IMR-90 (cell line): ENCODE data around the gene ARHGAP8. TPM values are rescaled to one million over a fixed set of nuclear protein-coding genes. Genes with fewer than 3 reads are reported as not detected.

Experiments
- ATAC-seq: fragments of 200-7000 bp; cut with Tn5 transposase; 2 replicates; pipeline ENCODE4 v1.9.1; 2020; ENCODE audit warnings: low read depth, mild to moderate bottlenecking, moderate library complexity
- BruUV-seq: library from RNA; stranded (reverse); fragments of 400-500 nt; replicated peaks from 2 replicates; lab custom pipeline; 2021; lab: Mats Ljungman, UMichigan
- CTCF ChIA-PET: fragments of 300-600 bp; formaldehyde crosslinking; extraction: SDS; loops from one replicate; lab custom pipeline; 2021; ENCODE audit warnings: antibody characterized with exemption; lab: Yijun Ruan, JAX
- POLR2A ChIA-PET: fragments of 300-600 bp; sonication (Branson Sonifier 250); formaldehyde crosslinking; loops from one replicate; lab custom pipeline; 2022; ENCODE audit warnings: antibody characterized with exemption; ENCODE audit not compliant: unreplicated experiment; lab: Charles Lee
- DNase-seq: peaks from one replicate; pipeline ENCODE4 v3.0.0; 2013
- H2AFZ ChIP-seq: replicated peaks from 2 replicates; pipeline ENCODE3; 2013; ENCODE audit warnings: low read length, mild to moderate bottlenecking; ENCODE audit not compliant: poor library complexity
- H2AK5ac ChIP-seq: 2 replicates; pipeline ENCODE4 v1.6.1; 2013; ENCODE audit warnings: low read depth, low read length, inconsistent platforms
- H2AK9ac ChIP-seq: replicated peaks from 2 replicates; pipeline ENCODE3; 2013; ENCODE audit warnings: mild to moderate bottlenecking, low read depth, low read length, moderate library complexity; ENCODE audit not compliant: poor library complexity
- H2BK120ac ChIP-seq: 2 replicates; pipeline ENCODE4 v1.6.1; 2013; ENCODE audit warnings: low read depth, low read length, inconsistent platforms
- H2BK15ac ChIP-seq: 3 replicates; pipeline ENCODE4 v1.6.1; 2013; ENCODE audit warnings: low read depth, low read length, inconsistent platforms
- H2BK20ac ChIP-seq: 2 replicates; pipeline ENCODE4 v1.6.1; 2013; ENCODE audit warnings: low read depth, mild to moderate bottlenecking, inconsistent platforms, low read length, moderate library complexity
- H2BK5ac ChIP-seq: 2 replicates; pipeline ENCODE4 v1.6.1; 2013; ENCODE audit warnings: mild to moderate bottlenecking, low read depth, low read length, inconsistent platforms; ENCODE audit not compliant: poor library complexity, severe bottlenecking
- H3K14ac ChIP-seq: replicated peaks from 2 replicates; pipeline ENCODE4 v1.6.1; 2013; ENCODE audit warnings: low read depth, low read length, inconsistent platforms
- H3K18ac ChIP-seq: 2 replicates; pipeline ENCODE4 v1.6.1; 2013; ENCODE audit warnings: low read depth, low read length, control low read depth
- H3K23ac ChIP-seq: 2 replicates; pipeline ENCODE4 v1.6.1; 2013; ENCODE audit warnings: low read depth, low read length, inconsistent platforms
- H3K27ac ChIP-seq: 2 replicates; pipeline ENCODE4 v1.5.1; 2013; ENCODE audit warnings: mild to moderate bottlenecking, control low read depth, low read length; ENCODE audit not compliant: insufficient read depth
- H3K27me3 ChIP-seq: 2 replicates; pipeline ENCODE4 v1.6.1; 2013; ENCODE audit warnings: low read length; ENCODE audit not compliant: control insufficient read depth, insufficient read depth
- H3K36me3 ChIP-seq: 2 replicates; pipeline ENCODE4 v1.6.1; 2013; ENCODE audit warnings: low read length, mixed read lengths; ENCODE audit not compliant: control insufficient read depth, insufficient read depth
- H3K4ac ChIP-seq: 2 replicates; pipeline ENCODE4 v1.6.1; 2013; ENCODE audit warnings: low read depth, low read length, inconsistent platforms
- H3K4me1 ChIP-seq: 2 replicates; pipeline ENCODE4 v1.6.1; 2013; ENCODE audit warnings: low read length, mixed read lengths; ENCODE audit not compliant: control insufficient read depth, insufficient read depth
- H3K4me2 ChIP-seq: 2 replicates; pipeline ENCODE4 v1.6.1; 2013; ENCODE audit warnings: low read depth, mild to moderate bottlenecking, control low read depth, low read length, moderate library complexity
- H3K4me3 ChIP-seq: 2 replicates; pipeline ENCODE4 v1.5.1; 2013; ENCODE audit warnings: low read depth, mild to moderate bottlenecking, control low read depth, low read length, moderate library complexity; ENCODE audit not compliant: insufficient read depth
- H3K56ac ChIP-seq: 2 replicates; pipeline ENCODE4 v1.6.1; 2013; ENCODE audit warnings: low read length, inconsistent platforms; ENCODE audit not compliant: insufficient read depth; ENCODE audit errors: extremely low read depth
- H3K79me1 ChIP-seq, 2 experiments: 2 replicates each; pipeline ENCODE4 v1.6.1; 2013; ENCODE audit warnings: low read length in 2 of 2, inconsistent platforms in 1 of 2, low read depth in 1 of 2
- H3K9ac ChIP-seq: 2 replicates; pipeline ENCODE4 v1.6.1; 2013; ENCODE audit warnings: low read depth, low read length, control low read depth
- H3K9me1 ChIP-seq: 2 replicates; pipeline ENCODE4 v1.6.1; 2013; ENCODE audit warnings: low read length, inconsistent platforms; ENCODE audit not compliant: insufficient read depth
- H3K9me3 ChIP-seq: 2 replicates; pipeline ENCODE4 v1.6.1; 2013; ENCODE audit warnings: low read length; ENCODE audit not compliant: control insufficient read depth, insufficient read depth
- H4K20me1 ChIP-seq: 2 replicates; pipeline ENCODE4 v1.6.1; 2013; ENCODE audit warnings: low read length, inconsistent platforms; ENCODE audit not compliant: insufficient read depth
- H4K5ac ChIP-seq: 2 replicates; pipeline ENCODE4 v1.6.1; 2013; ENCODE audit warnings: mild to moderate bottlenecking, low read depth, low read length, control low read depth
- H4K8ac ChIP-seq, 2 experiments: 2 replicates each; pipeline ENCODE4 v1.6.1; 2013; ENCODE audit warnings: low read depth in 2 of 2, low read length in 2 of 2, control low read depth in 1 of 2, inconsistent platforms in 1 of 2
- H4K91ac ChIP-seq: 2 replicates; pipeline ENCODE4 v1.6.1; 2013; ENCODE audit warnings: low read depth, low read length, inconsistent platforms; ENCODE audit not compliant: insufficient read depth
- BHLHE40 ChIP-seq: fragments of 150-350 bp; IDR thresholded peaks from 2 replicates; pipeline ENCODE4 v1.6.1; 2016; ENCODE audit warnings: mild to moderate bottlenecking, low read depth, low read length
- CHD1 ChIP-seq: IDR thresholded peaks from 2 replicates; pipeline ENCODE4 v1.6.1; 2012; ENCODE audit warnings: low read depth, low read length, improper control_type of control experiment
- ELK1 ChIP-seq: fragments of 150-350 bp; IDR thresholded peaks from 2 replicates; pipeline ENCODE4 v1.6.1; 2016; ENCODE audit warnings: low read depth, mild to moderate bottlenecking, low read length, moderate library complexity, borderline replicate concordance
- MXI1 ChIP-seq: IDR thresholded peaks from 2 replicates; pipeline ENCODE4 v1.6.1; 2012; ENCODE audit warnings: low read depth, mild to moderate bottlenecking, low read length, moderate library complexity, borderline replicate concordance
- USF2 ChIP-seq: fragments of 150-350 bp; IDR thresholded peaks from 2 replicates; pipeline ENCODE4 v1.6.1; 2017; ENCODE audit warnings: mild to moderate bottlenecking, antibody characterized with exemption, low read length, low read depth
- WGBS, 2 experiments: methylation state at CpG; one replicate each; pipeline versions ENCODE4 v1.1.5 to v1.1.7; 2013; ENCODE audit warnings: missing lambda C conversion rate in 2 of 2; ENCODE audit not compliant: insufficient read length in 1 of 2; ENCODE audit errors: extremely low coverage in 2 of 2; 5-methylcytosine and 5-hydroxymethylcytosine counted together
- dilution Hi-C: fragments of 300-500 bp; cut with HindIII; formaldehyde crosslinking; loops from one replicate; pipeline ENCODE4 v1.14.3; 2018; ENCODE audit warnings: low sequenced_read_pairs; ENCODE audit not compliant: unreplicated experiment
- in situ Hi-C: fragments of 300-500 bp; cut with MboI; formaldehyde crosslinking; loops from 3 replicates; pipeline ENCODE4 v1.14.3; 2019; ENCODE audit warnings: low sequenced_read_pairs, inconsistent platforms, mixed read lengths
- intact Hi-C: fragments of 100-400 bp; cut with micrococcal nuclease; formaldehyde crosslinking; loops from 2 replicates; pipeline ENCODE4 v1.10.0; 2022
- polyA plus RNA-seq, 3 experiments: library from polyadenylated mRNA; depleted of rRNA; stranded (reverse); fragments of >200 nt; gene quantifications; 2 replicates each; pipeline ENCODE4 v1.2.3, GENCODE V29; 2012; ENCODE audit warnings: low replicate concordance in 1 of 3
- total RNA-seq: library from RNA; depleted of rRNA; stranded (reverse); fragments of >200 nt; gene quantifications from 2 replicates; pipeline ENCODE4 v1.2.3, GENCODE V29; 2012

Gene ARHGAP8
- total and polyA plus RNA-seq, 2 of the 4 experiments (the other 2 are of a cell fraction): 0.18 to 0.21 TPM

DNA sequence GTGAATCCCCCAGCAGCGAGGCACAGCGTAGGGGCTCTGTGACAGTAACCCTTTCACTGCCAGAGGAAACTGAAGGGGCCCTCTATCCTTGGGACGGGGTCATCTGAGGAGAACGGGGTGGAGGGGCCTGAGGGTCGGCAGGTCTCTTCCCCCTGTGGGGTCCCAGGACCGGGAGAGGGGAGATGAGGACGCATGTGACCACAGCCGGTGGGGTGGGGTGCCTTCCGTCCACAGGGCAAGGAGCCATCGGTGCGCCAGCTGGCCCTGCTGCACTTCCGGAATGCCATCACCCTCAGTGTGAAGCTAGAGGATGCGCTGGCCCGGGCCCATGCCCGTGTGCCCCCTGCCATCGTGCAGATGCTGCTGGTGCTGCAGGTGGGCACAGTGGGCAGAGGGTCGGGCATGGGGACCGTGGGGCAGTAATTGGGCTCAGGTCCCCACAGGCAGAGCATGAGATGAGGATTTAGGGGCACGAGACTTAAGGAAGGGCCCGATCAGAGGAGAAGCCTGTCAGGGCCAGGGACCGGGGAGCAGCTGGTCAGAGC is 20.3 kb upstream of the ARHGAP8 start (continued):
- no peak for TF ChIP-seq ELK1

DNA sequence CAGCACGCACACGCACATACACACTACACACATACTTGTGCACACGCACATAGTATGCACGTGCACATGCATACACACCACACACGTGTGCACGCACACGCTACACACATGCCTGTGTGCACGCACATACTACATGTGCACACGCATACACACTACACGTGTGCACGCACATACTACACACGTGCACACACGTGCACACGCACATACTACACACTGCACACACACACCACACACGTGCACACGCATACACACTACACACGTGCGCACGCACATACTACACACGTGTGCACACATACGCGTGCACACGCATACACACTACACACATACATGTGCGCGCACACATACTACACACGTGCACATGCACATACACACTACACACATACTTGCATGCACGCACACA is 19.7 kb upstream of the ARHGAP8 start:
- TF ChIP-seq MXI1 (no peak), BHLHE40 (no peak), USF2 (no peak), CHD1 (no peak)
- peaks cover 23% of the 10 kb centered on the region for H3K4me1 ChIP-seq
- in situ Hi-C loops (no loop called here), intact Hi-C loops (loop anchor here (5.0 kb wide), 1 partner anchor 180 kb away; no protein-coding TSS in a partner anchor), dilution Hi-C loops (no loop called here)
- BruUV-seq: no TSS peak
- H2AFZ ChIP-seq: peak overlapping the region; percentile 32
- no peak overlapping the region for H2BK15ac ChIP-seq
- no peak overlapping the region for H3K23ac ChIP-seq
- no peak overlapping the region for H3K56ac ChIP-seq
- no peak overlapping the region for H2AK5ac ChIP-seq
- H4K20me1 ChIP-seq: peaks cover 21% of the 10 kb centered on the region
- ATAC-seq (no peak), DNase-seq (no peak)
- H2AK9ac ChIP-seq: no peak overlapping the region
- no peak overlapping the region for H2BK20ac ChIP-seq
- WGBS, 2 experiments: 80% methylated on average over 19 of the region's 27 CpGs; no CpG with 5 or more reads in 1 of the 2 experiments
- H2BK120ac ChIP-seq: no peak overlapping the region
- no peak overlapping the region for H3K4me2 ChIP-seq
- H3K14ac ChIP-seq: no peak overlapping the region
- H3K27ac ChIP-seq: no peak overlapping the region
- ChIA-PET POLR2A (no interaction called here), CTCF (no interaction called here)
- peaks cover 11% of the 10 kb centered on the region for H3K9me1 ChIP-seq
- H3K9ac ChIP-seq: no peak overlapping the region
- no peak overlapping the region for H3K4me3 ChIP-seq
- no peaks in the 10 kb centered on the region for H3K9me3 ChIP-seq
- H3K36me3 ChIP-seq: peaks cover 14% of the 10 kb centered on the region
- H3K4ac ChIP-seq: no peak overlapping the region
- H3K18ac ChIP-seq: no peak overlapping the region
- H2BK5ac ChIP-seq: no peak overlapping the region
- H3K79me1 ChIP-seq: peaks cover 4 to 10% of the 10 kb centered on the region in 2 experiments; a peak in 1 of 4 replicates
- H4K5ac ChIP-seq: no peak overlapping the region
- H4K8ac ChIP-seq: no peak overlapping the region
- H3K27me3 ChIP-seq: no peaks in the 10 kb centered on the region
- H4K91ac ChIP-seq: no peak overlapping the region
